HepG2 (cell line): ENCODE results near the gene KCNH1. TPM values are rescaled to one million over a fixed set of nuclear protein-coding genes. Genes with fewer than 3 reads are reported as not detected.

ENCODE experiments used
- ATAC-seq: fragments of 200-7000 bp; cut with Tn5 transposase; 3 replicates; pipeline ENCODE4 v1.9.1; 2020; ENCODE audit warnings: mild to moderate bottlenecking, moderate library complexity
- BruUV-seq: library from RNA; stranded (reverse); fragments of 400-500 nt; replicated peaks from 2 replicates; lab custom pipeline; 2021; lab: Mats Ljungman, UMichigan
- CTCF ChIA-PET: fragments of 300-600 bp; formaldehyde crosslinking; extraction: SDS; loops from one replicate; lab custom pipeline; 2021; ENCODE audit warnings: low total read pairs, inconsistent platforms, low intra/inter-chr PET ratio; lab: Yijun Ruan, JAX
- POLR2A ChIA-PET: fragments of 350-600 bp; sonication (Branson Sonifier 250); formaldehyde crosslinking; loops from one replicate; lab custom pipeline; 2020; ENCODE audit warnings: antibody characterized with exemption, inconsistent platforms; lab: Yijun Ruan, JAX
- DNase-seq: peaks from one replicate; pipeline ENCODE4 v3.0.0-alpha.2; 2015; ENCODE audit warnings: low spot score
- FAIRE-seq: peaks from 3 replicates; lab custom pipeline; 2011; peaks lifted over from hg19 to GRCh38; lab: Jason Lieb, UNC
- H2AFZ ChIP-seq: one replicate; pipeline ENCODE4 v1.6.1; 2011; ENCODE audit warnings: low read length, inconsistent platforms
- H3K27ac ChIP-seq: fragments of 300-600 bp; 3 replicates; pipeline ENCODE4 v1.8.0; 2011; ENCODE audit warnings: mixed run types, mild to moderate bottlenecking, mixed read lengths, low read length, inconsistent platforms; ENCODE audit not compliant: insufficient read depth; ENCODE audit errors: extremely low read length
- H3K27me3 ChIP-seq, 2 experiments: fragments of 200-600 bp in 1 of 2; 2 replicates in 1 of 2; 3 replicates in 1 of 2; pipeline versions ENCODE4 v1.6.0 to v1.8.0; 2011; ENCODE audit warnings: low read length in 2 of 2, mild to moderate bottlenecking in 2 of 2, moderate library complexity in 2 of 2, inconsistent platforms in 1 of 2; ENCODE audit not compliant: insufficient read depth in 2 of 2, control insufficient read depth in 1 of 2
- H3K36me3 ChIP-seq, 2 experiments: fragments of 200-600 bp in 1 of 2; replicated peaks in 1 of 2; 2 replicates in 1 of 2; 3 replicates in 1 of 2; pipeline versions ENCODE4 v1.5.1 to v1.8.0; 2011; ENCODE audit warnings: low read length in 2 of 2, inconsistent platforms in 1 of 2; ENCODE audit not compliant: insufficient read depth in 2 of 2, control insufficient read depth in 1 of 2
- H3K4me1 ChIP-seq: 2 replicates; pipeline ENCODE4 v1.5.1; 2012; ENCODE audit warnings: low read length, inconsistent platforms; ENCODE audit not compliant: insufficient read depth
- H3K4me2 ChIP-seq: 2 replicates; pipeline ENCODE4 v1.6.0; 2011; ENCODE audit warnings: low read depth, low read length, inconsistent platforms
- H3K4me3 ChIP-seq, 3 experiments: fragments of 200-600 bp in 1 of 3; sonication (generic), shearing (Covaris generic) in 1 of 3; replicated peaks in 1 of 3; 2 replicates each; pipeline ENCODE4 v1.5.1; 2011 to 2016; ENCODE audit warnings: low read length in 3 of 3, inconsistent platforms in 2 of 3, low read depth in 2 of 3, mild to moderate bottlenecking in 2 of 3, control low read depth in 1 of 3, mixed read lengths in 1 of 3; ENCODE audit not compliant: insufficient read depth in 1 of 3
- H3K79me2 ChIP-seq: one replicate; pipeline ENCODE4 v1.6.1; 2011; ENCODE audit warnings: low read length, inconsistent platforms; ENCODE audit not compliant: insufficient read depth
- H3K9ac ChIP-seq: 2 replicates; pipeline ENCODE4 v1.6.0; 2011; ENCODE audit warnings: mild to moderate bottlenecking, low read depth, low read length, inconsistent platforms; ENCODE audit not compliant: insufficient read depth
- H3K9me3 ChIP-seq: 2 replicates; pipeline ENCODE4 v1.5.1; 2012; ENCODE audit warnings: mild to moderate bottlenecking, low read length
- H4K20me1 ChIP-seq: 2 replicates; pipeline ENCODE4 v1.6.0; 2011; ENCODE audit warnings: inconsistent platforms, mild to moderate bottlenecking, low read length, moderate library complexity; ENCODE audit not compliant: insufficient read depth
- CTCF ChIP-seq: sonication (generic); formaldehyde crosslinking; IDR thresholded peaks from 2 replicates; pipeline ENCODE4 v1.5.0; 2020; ENCODE audit warnings: mild to moderate bottlenecking, missing genetic modification reagents, moderate library complexity
- STAG1 ChIP-seq: sonication (generic); formaldehyde crosslinking; IDR thresholded peaks from 2 replicates; pipeline ENCODE4 v1.4.0; 2020; ENCODE audit warnings: missing genetic modification reagents
- WGBS: methylation state at CpG from one replicate; pipeline ENCODE4 v1.1.6; 2017; ENCODE audit warnings: low lambda C conversion rate; 5-methylcytosine and 5-hydroxymethylcytosine counted together
- in situ Hi-C: cut with HindIII; loops from 2 replicates; pipeline ENCODE4 v1.10.0; 2017; ENCODE audit warnings: low pct_unique_long_range_greater_than_20kb; ENCODE audit not compliant: extremely low pct_ligation_motif_present
- intact Hi-C: fragments of 100-400 bp; cut with micrococcal nuclease; formaldehyde crosslinking; loops from one replicate; pipeline ENCODE4 v1.10.0; 2022; ENCODE audit not compliant: unreplicated experiment
- polyA plus RNA-seq, 8 experiments: library from polyadenylated mRNA; depleted of rRNA in 3 of 8; stranded (reverse) in 7 of 8; unstranded in 1 of 8; fragments of >200 nt; fragmentation: Illumina TruSeq in 4 of 8; extraction: Trizol in 4 of 8; gene quantifications; 2 replicates each; pipeline versions ENCODE4 v1.2.1 to v1.2.3, GENCODE V29; 2011 to 2016; ENCODE audit warnings: low read depth in 4 of 8, missing spikeins in 1 of 8, mixed read lengths in 1 of 8; ENCODE audit not compliant: insufficient read depth in 1 of 8
- total RNA-seq, 5 experiments: library from RNA; depleted of rRNA; stranded (reverse); fragments of >200 nt; fragmentation: Illumina TruSeq; extraction: Trizol; gene quantifications; 2 replicates each; pipeline ENCODE4 v1.2.3, GENCODE V29; 2016; ENCODE audit warnings: low read depth in 1 of 5
- TF ChIP-seq, protein P1 (sequence below): sonication (generic); formaldehyde crosslinking; IDR thresholded peaks from 2 replicates; pipeline ENCODE4 v1.4.0; 2020; ENCODE audit warnings: missing genetic modification reagents

Gene KCNH1
- total and polyA plus RNA-seq, 2 of the 13 experiments (the other 11 are each of a cell fraction or from before 2014, with no cell fraction given): not detected

- in situ Hi-C loops (no loop called here), intact Hi-C loops (no loop called here)
- peak; percentile 50; the same call in 2 of the 3 replicates for ATAC-seq
- H2AFZ ChIP-seq: no peak overlapping the region
- WGBS: 21% methylated on average over 5 of the region's 5 CpGs
- no TSS peak for BruUV-seq
- H3K4me3 ChIP-seq: no peak overlapping the region
- ChIA-PET POLR2A (no interaction called here), CTCF (no interaction called here)
- H3K36me3 ChIP-seq: no peaks in the 10 kb centered on the region
- H3K27ac ChIP-seq: no peak overlapping the region
- H3K9me3 ChIP-seq: no peaks in the 10 kb centered on the region
- no peaks in the 10 kb centered on the region for H3K4me1 ChIP-seq
- no peaks in the 10 kb centered on the region for H4K20me1 ChIP-seq
- DNase-seq: no peak
- H3K9ac ChIP-seq: no peak overlapping the region
- TF ChIP-seq, protein P1, sequence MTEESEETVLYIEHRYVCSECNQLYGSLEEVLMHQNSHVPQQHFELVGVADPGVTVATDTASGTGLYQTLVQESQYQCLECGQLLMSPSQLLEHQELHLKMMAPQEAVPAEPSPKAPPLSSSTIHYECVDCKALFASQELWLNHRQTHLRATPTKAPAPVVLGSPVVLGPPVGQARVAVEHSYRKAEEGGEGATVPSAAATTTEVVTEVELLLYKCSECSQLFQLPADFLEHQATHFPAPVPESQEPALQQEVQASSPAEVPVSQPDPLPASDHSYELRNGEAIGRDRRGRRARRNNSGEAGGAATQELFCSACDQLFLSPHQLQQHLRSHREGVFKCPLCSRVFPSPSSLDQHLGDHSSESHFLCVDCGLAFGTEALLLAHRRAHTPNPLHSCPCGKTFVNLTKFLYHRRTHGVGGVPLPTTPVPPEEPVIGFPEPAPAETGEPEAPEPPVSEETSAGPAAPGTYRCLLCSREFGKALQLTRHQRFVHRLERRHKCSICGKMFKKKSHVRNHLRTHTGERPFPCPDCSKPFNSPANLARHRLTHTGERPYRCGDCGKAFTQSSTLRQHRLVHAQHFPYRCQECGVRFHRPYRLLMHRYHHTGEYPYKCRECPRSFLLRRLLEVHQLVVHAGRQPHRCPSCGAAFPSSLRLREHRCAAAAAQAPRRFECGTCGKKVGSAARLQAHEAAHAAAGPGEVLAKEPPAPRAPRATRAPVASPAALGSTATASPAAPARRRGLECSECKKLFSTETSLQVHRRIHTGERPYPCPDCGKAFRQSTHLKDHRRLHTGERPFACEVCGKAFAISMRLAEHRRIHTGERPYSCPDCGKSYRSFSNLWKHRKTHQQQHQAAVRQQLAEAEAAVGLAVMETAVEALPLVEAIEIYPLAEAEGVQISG (CRISPR knock-in tag): no peak
- peak; percentile 37; the same call in 1 of the 2 replicates for TF ChIP-seq STAG1 (CRISPR knock-in tag)
- peak; percentile 39; the same call in 1 of the 2 replicates for TF ChIP-seq CTCF (CRISPR knock-in tag)
- FAIRE-seq: no peak
- H3K4me2 ChIP-seq: no peak overlapping the region
- H3K27me3 ChIP-seq: no peaks in the 10 kb centered on the region
- no peaks in the 10 kb centered on the region for H3K79me2 ChIP-seq
These were observed 124.0 kb downstream of the KCNH1 start for GRCh38 chr1:211009944-211010343.
